K562 (cell line): Measurements from ENCODE around the gene CCDC71L. TPM values are rescaled to one million over a fixed set of nuclear protein-coding genes. Genes with fewer than 3 reads are reported as not detected.

Experiments
- ATAC-seq: fragments of 200-7000 bp; cut with Tn5 transposase; 3 replicates; pipeline ENCODE4 v1.9.1; 2020; ENCODE audit warnings: moderate library complexity
- BruUV-seq: library from RNA; stranded (reverse); fragments of 400-500 nt; replicated peaks from 2 replicates; lab custom pipeline; 2021; lab: Mats Ljungman, UMichigan
- CTCF ChIA-PET: fragments of 300-600 bp; formaldehyde crosslinking; extraction: SDS; loops from one replicate; lab custom pipeline; 2021; ENCODE audit warnings: low intra/inter-chr PET ratio; lab: Yijun Ruan, JAX
- POLR2A ChIA-PET: fragments of 300-600, 350-650 bp; sonication (Branson Sonifier 250); formaldehyde crosslinking; extraction: SDS; loops from one replicate; lab custom pipeline; 2021; ENCODE audit warnings: antibody characterized with exemption, inconsistent platforms; lab: Yijun Ruan, JAX
- DNase-seq, 4 experiments: peaks; one replicate each; pipeline versions ENCODE4 v3.0.0 to v3.0.0-alpha.2; 2011 to 2018; ENCODE audit warnings: low spot score in 3 of 4, mixed read lengths in 3 of 4; ENCODE audit errors: extremely low read depth in 1 of 4
- FAIRE-seq: peaks from 2 replicates; lab custom pipeline; 2011; peaks lifted over from hg19 to GRCh38; lab: Jason Lieb, UNC
- H2AFZ ChIP-seq: 2 replicates; pipeline ENCODE4 v1.6.0; 2011; ENCODE audit warnings: low read depth, low read length, control low read depth, inconsistent platforms
- H3K27ac ChIP-seq: fragments of 200-600 bp; 3 replicates; pipeline ENCODE4 v1.8.0; 2011; ENCODE audit warnings: low read depth, mild to moderate bottlenecking, control low read depth, inconsistent platforms, low read length, moderate library complexity, mixed read lengths; ENCODE audit errors: extremely low read depth
- H3K27me3 ChIP-seq, 2 experiments: fragments of 300-600 bp in 1 of 2; 2 replicates in 1 of 2; 3 replicates in 1 of 2; pipeline versions ENCODE4 v1.6.0 to v1.8.0; 2011; ENCODE audit warnings: inconsistent platforms in 2 of 2, low read length in 2 of 2, mild to moderate bottlenecking in 1 of 2, mixed read lengths in 1 of 2, moderate library complexity in 1 of 2; ENCODE audit not compliant: control insufficient read depth in 2 of 2, insufficient read depth in 2 of 2
- H3K36me3 ChIP-seq: fragments of 300-600 bp; 3 replicates; pipeline ENCODE4 v1.8.0; 2011; ENCODE audit warnings: mild to moderate bottlenecking, low read length, inconsistent platforms; ENCODE audit not compliant: control insufficient read depth, insufficient read depth
- H3K4me1 ChIP-seq, 2 experiments: fragments of 200-600 bp in 1 of 2; replicated peaks in 1 of 2; 2 replicates in 1 of 2; 3 replicates in 1 of 2; pipeline versions ENCODE4 v1.5.1 to v1.8.0; 2011; ENCODE audit warnings: inconsistent platforms in 2 of 2, low read length in 2 of 2, mild to moderate bottlenecking in 1 of 2, mixed read lengths in 1 of 2, moderate library complexity in 1 of 2; ENCODE audit not compliant: control insufficient read depth in 2 of 2, insufficient read depth in 2 of 2
- H3K4me2 ChIP-seq: 2 replicates; pipeline ENCODE4 v1.6.1; 2011; ENCODE audit warnings: low read length, control low read depth, inconsistent platforms, mixed read lengths; ENCODE audit not compliant: insufficient read depth
- H3K4me3 ChIP-seq: fragments of 200-600 bp; sonication (generic), shearing (Covaris generic); 2 replicates; pipeline ENCODE4 v1.5.1; 2016; ENCODE audit warnings: control low read depth, inconsistent platforms
- H3K79me2 ChIP-seq: fragments of 200-600 bp; 3 replicates; pipeline ENCODE4 v1.8.0; 2011; ENCODE audit warnings: low read length, inconsistent platforms; ENCODE audit not compliant: control insufficient read depth, insufficient read depth
- H3K9ac ChIP-seq, 2 experiments: 2 replicates each; pipeline versions ENCODE4 v1.6.0 to v1.6.1; 2011; ENCODE audit warnings: low read depth in 2 of 2, low read length in 2 of 2, control low read depth in 1 of 2, inconsistent platforms in 1 of 2, mild to moderate bottlenecking in 1 of 2, mixed read lengths in 1 of 2; ENCODE audit not compliant: insufficient read depth in 1 of 2
- H3K9me1 ChIP-seq: one replicate; pipeline ENCODE4 v1.6.0; 2011; ENCODE audit warnings: inconsistent platforms, mild to moderate bottlenecking, low read length, moderate library complexity; ENCODE audit not compliant: control insufficient read depth, insufficient read depth
- H3K9me3 ChIP-seq: replicated peaks from 2 replicates; pipeline ENCODE4 v1.5.1; 2011; ENCODE audit warnings: low read depth, low read length, inconsistent platforms; ENCODE audit not compliant: control insufficient read depth, insufficient read depth
- H4K20me1 ChIP-seq: replicated peaks from 2 replicates; pipeline ENCODE4 v1.6.1; 2011; ENCODE audit warnings: low read length, inconsistent platforms, mixed read lengths; ENCODE audit not compliant: control insufficient read depth, insufficient read depth
- BRCA1 ChIP-seq, 2 experiments: fragments of 450-650 bp in 1 of 2; sonication (generic) in 1 of 2; formaldehyde crosslinking in 1 of 2; IDR thresholded peaks; 2 replicates each; pipeline versions ENCODE4 v1.5.0 to v1.6.1; 2017 to 2020; ENCODE audit warnings: mild to moderate bottlenecking in 1 of 2, missing genetic modification reagents in 1 of 2
- CBX5 ChIP-seq: IDR thresholded peaks from 2 replicates; pipeline ENCODE4 v1.6.1; 2014; ENCODE audit warnings: low read depth, borderline replicate concordance
- CHD1 ChIP-seq: fragments of 200-600 bp; sonication (generic); IDR thresholded peaks from one replicate; pipeline ENCODE4 v1.6.1; 2012; ENCODE audit warnings: mild to moderate bottlenecking, moderate library complexity, low read length, inconsistent platforms
- COPS2 ChIP-seq: fragments of 450-650 bp; conservative IDR thresholded peaks from 2 replicates; pipeline ENCODE4 v1.6.1; 2016; ENCODE audit warnings: mild to moderate bottlenecking, moderate library complexity
- EHMT2 ChIP-seq: fragments of 450-650 bp; IDR thresholded peaks from 2 replicates; pipeline ENCODE4 v1.6.1; 2018; ENCODE audit warnings: antibody characterized with exemption
- ILF3 ChIP-seq: fragments of 450-650 bp; IDR thresholded peaks from 2 replicates; pipeline ENCODE4 v1.6.1; 2018; ENCODE audit warnings: antibody characterized with exemption, mild to moderate bottlenecking, moderate library complexity, borderline replicate concordance
- LEF1 ChIP-seq: fragments of 450-650 bp; IDR thresholded peaks from 2 replicates; pipeline ENCODE4 v1.6.1; 2016; ENCODE audit warnings: mild to moderate bottlenecking
- NFE2 ChIP-seq: IDR thresholded peaks from 2 replicates; pipeline ENCODE4 v1.6.1; 2014; ENCODE audit warnings: antibody characterized with exemption, low read depth
- NFIX ChIP-seq: fragments of 250-450 bp; sonication (Bioruptor Pico); IDR thresholded peaks from 2 replicates; pipeline ENCODE4 v1.4.0; 2020; ENCODE audit warnings: low read depth, mild to moderate bottlenecking, moderate library complexity
- TCF7L2 ChIP-seq: fragments of 150-350 bp; IDR thresholded peaks from 2 replicates; pipeline ENCODE4 v1.6.1; 2016; ENCODE audit warnings: low read depth, mild to moderate bottlenecking, low read length, moderate library complexity
- TRIM28 ChIP-seq: fragments of 450-650 bp; IDR thresholded peaks from 2 replicates; pipeline ENCODE4 v1.6.1; 2017
- ZC3H8 ChIP-seq: fragments of 450-650 bp; IDR thresholded peaks from 2 replicates; pipeline ENCODE4 v1.6.1; 2017
- ZNF121 ChIP-seq: sonication (generic); formaldehyde crosslinking; conservative IDR thresholded peaks from 2 replicates; pipeline ENCODE4 v1.8.0; 2022; ENCODE audit warnings: missing genetic modification reagents
- ZNF197 ChIP-seq: fragments of 200-800 bp; sonication (Bioruptor generic); IDR thresholded peaks from 2 replicates; pipeline ENCODE4 v1.6.1; 2016; ENCODE audit warnings: low read depth, missing genetic modification characterization, missing compliant biosample characterization
- ZNF408 ChIP-seq: fragments of 250-450 bp; sonication (Bioruptor Pico); IDR thresholded peaks from 2 replicates; pipeline ENCODE4 v1.4.0; 2020; ENCODE audit warnings: low read depth, mild to moderate bottlenecking, moderate library complexity
- WGBS: fragments of 100-300 bp; shearing (Covaris generic); methylation state at CpG from one replicate; pipeline ENCODE4 v1.1.6; 2016; ENCODE audit warnings: low coverage, mixed read lengths; ENCODE audit not compliant: insufficient coverage; ENCODE audit errors: missing lambda C conversion rate; 5-methylcytosine and 5-hydroxymethylcytosine counted together
- in situ Hi-C: fragments of 300-500 bp; cut with MboI; formaldehyde crosslinking; loops from 4 replicates; pipeline ENCODE4 v1.15.0; 2018; ENCODE audit warnings: inconsistent platforms, mixed read lengths
- intact Hi-C: fragments of 100-400 bp; cut with micrococcal nuclease; formaldehyde crosslinking; loops from 2 replicates; pipeline ENCODE4 v1.14.2; 2022
- polyA plus RNA-seq, 8 experiments: library from polyadenylated mRNA; depleted of rRNA in 4 of 8; stranded (reverse) in 5 of 8; unstranded in 3 of 8; fragments of >200 nt; fragmentation: Nextera tagmentation in 2 of 8; fragmentation: Illumina TruSeq in 1 of 8; extraction: Ambion mirVana in 2 of 8; extraction: Trizol in 1 of 8; gene quantifications; 2 replicates each; pipeline versions ENCODE4 v1.2.1 to v1.2.3, GENCODE V29; 2011 to 2014; ENCODE audit warnings: inconsistent platforms in 1 of 8, missing spikeins in 1 of 8
- total RNA-seq, 7 experiments: library from RNA; depleted of rRNA in 6 of 7; stranded (reverse); fragments of >200 nt in 6 of 7; fragmentation: Illumina TruSeq in 2 of 7; extraction: Trizol in 2 of 7; gene quantifications; 2 replicates each; pipeline versions ENCODE4 v1.2.1 to v1.2.3, GENCODE V29; 2011 to 2021; ENCODE audit warnings: low replicate concordance in 1 of 7
- TF ChIP-seq, protein P1 (sequence below), 2 experiments: IDR thresholded peaks in 1 of 2; conservative IDR thresholded peaks in 1 of 2; 2 replicates each; pipeline ENCODE4 v1.6.1; 2016; ENCODE audit warnings: low read depth in 2 of 2, mild to moderate bottlenecking in 1 of 2, missing compliant biosample characterization in 1 of 2, missing genetic modification characterization in 1 of 2, moderate library complexity in 1 of 2
- TF ChIP-seq, protein P2 (sequence below): fragments of 450-650 bp; IDR thresholded peaks from 2 replicates; pipeline ENCODE4 v1.6.1; 2018; ENCODE audit not compliant: partially characterized antibody

Gene CCDC71L
- total and polyA plus RNA-seq, 9 of the 15 experiments (the other 6 are each of a cell fraction or from before 2014, with no cell fraction given), result 5.7 to 108 (median 25.4) TPM

GRCh38 chr7:106612432-106612831 lies 48.5 kb downstream of the CCDC71L start:
- ChIA-PET CTCF (no interaction called here), POLR2A (no interaction called here)
- WGBS, result 29% methylated on average over 1 of the region's 1 CpG
- TF ChIP-seq LEF1 (no peak), CHD1 (no peak), COPS2 (no peak), EHMT2 (0 out of 2 replicates have a peak, but pooled peaks have one; percentile 14), TRIM28 (peak; percentile 91), ZNF121 (CRISPR knock-in tag) (no peak), NFIX (no peak), TCF7L2 (no peak), ZC3H8 (no peak), NFE2 (peak; percentile 63), BRCA1 (IDR thresholded peaks at IDR 0.05) (no peak), BRCA1 (CRISPR knock-in tag; IDR thresholded peaks at IDR 0.05) (no peak), ILF3 (no peak), ZNF197 (no peak), ZNF408 (CRISPR knock-in tag) (no peak), CBX5 (0 out of 2 replicates have a peak, but pooled peaks have one; percentile 68)
- TF ChIP-seq, protein P1, sequence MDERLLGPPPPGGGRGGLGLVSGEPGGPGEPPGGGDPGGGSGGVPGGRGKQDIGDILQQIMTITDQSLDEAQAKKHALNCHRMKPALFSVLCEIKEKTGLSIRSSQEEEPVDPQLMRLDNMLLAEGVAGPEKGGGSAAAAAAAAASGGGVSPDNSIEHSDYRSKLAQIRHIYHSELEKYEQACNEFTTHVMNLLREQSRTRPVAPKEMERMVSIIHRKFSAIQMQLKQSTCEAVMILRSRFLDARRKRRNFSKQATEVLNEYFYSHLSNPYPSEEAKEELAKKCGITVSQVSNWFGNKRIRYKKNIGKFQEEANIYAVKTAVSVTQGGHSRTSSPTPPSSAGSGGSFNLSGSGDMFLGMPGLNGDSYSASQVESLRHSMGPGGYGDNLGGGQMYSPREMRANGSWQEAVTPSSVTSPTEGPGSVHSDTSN (CRISPR knock-in tag; IDR thresholded peaks at IDR 0.05; ENCODE audit: low read depth), result no peak
- TF ChIP-seq, protein P1 (tag; conservative IDR thresholded peaks at IDR 0.05; ENCODE audit: low read depth), result no peak
- TF ChIP-seq, protein P2, sequence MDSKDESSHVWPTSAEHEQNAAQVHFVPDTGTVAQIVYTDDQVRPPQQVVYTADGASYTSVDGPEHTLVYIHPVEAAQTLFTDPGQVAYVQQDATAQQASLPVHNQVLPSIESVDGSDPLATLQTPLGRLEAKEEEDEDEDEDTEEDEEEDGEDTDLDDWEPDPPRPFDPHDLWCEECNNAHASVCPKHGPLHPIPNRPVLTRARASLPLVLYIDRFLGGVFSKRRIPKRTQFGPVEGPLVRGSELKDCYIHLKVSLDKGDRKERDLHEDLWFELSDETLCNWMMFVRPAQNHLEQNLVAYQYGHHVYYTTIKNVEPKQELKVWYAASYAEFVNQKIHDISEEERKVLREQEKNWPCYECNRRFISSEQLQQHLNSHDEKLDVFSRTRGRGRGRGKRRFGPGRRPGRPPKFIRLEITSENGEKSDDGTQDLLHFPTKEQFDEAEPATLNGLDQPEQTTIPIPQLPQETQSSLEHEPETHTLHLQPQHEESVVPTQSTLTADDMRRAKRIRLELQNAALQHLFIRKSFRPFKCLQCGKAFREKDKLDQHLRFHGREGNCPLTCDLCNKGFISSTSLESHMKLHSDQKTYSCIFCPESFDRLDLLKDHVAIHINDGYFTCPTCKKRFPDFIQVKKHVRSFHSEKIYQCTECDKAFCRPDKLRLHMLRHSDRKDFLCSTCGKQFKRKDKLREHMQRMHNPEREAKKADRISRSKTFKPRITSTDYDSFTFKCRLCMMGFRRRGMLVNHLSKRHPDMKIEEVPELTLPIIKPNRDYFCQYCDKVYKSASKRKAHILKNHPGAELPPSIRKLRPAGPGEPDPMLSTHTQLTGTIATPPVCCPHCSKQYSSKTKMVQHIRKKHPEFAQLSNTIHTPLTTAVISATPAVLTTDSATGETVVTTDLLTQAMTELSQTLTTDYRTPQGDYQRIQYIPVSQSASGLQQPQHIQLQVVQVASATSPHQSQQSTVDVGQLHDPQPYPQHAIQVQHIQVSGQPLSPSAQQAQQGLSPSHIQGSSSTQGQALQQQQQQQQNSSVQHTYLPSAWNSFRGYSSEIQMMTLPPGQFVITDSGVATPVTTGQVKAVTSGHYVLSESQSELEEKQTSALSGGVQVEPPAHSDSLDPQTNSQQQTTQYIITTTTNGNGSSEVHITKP, result no peak

More at GRCh38 chr7:106612432-106612831, 48.5 kb downstream of the CCDC71L start:
- in situ Hi-C loops, result no loop called here
- DNase-seq (no peak), ATAC-seq (no peak), FAIRE-seq (no peak)
- no peak overlapping the region for H3K27ac ChIP-seq
- H3K27me3 ChIP-seq, result no peaks in the 10 kb centered on the region
- H3K79me2 ChIP-seq, result no peaks in the 10 kb centered on the region
- H3K9me1 ChIP-seq, result no peaks in the 10 kb centered on the region
- H2AFZ ChIP-seq, result peak overlapping the region; percentile 5; the same call in 1 of the 2 replicates
- no TSS peak for BruUV-seq
- no peak overlapping the region for H3K4me3 ChIP-seq
- 0 out of 2 replicates have a peak, but pooled peaks cover 3% of the 10 kb centered on the region for H3K9me3 ChIP-seq
- H3K9ac ChIP-seq, result no peak overlapping the region
- intact Hi-C loops, result no loop called here
- H3K36me3 ChIP-seq, result no peaks in the 10 kb centered on the region
- H3K4me2 ChIP-seq, result no peak overlapping the region
- H3K4me1 ChIP-seq, result peaks cover 14 to 33% of the 10 kb centered on the region in 2 experiments
- no peaks in the 10 kb centered on the region for H4K20me1 ChIP-seq
